Bronchial epithelial cell (primary cell): Measurements from ENCODE around the gene TECPR2. TPM values are rescaled to one million over a fixed set of nuclear protein-coding genes. Genes with fewer than 3 reads are reported as not detected.
"Not testable (repeated sequence)": the region's sequence is repeated elsewhere in the genome, so short reads cannot be mapped to it uniquely, and the experiment has no call there.

Experiments used
- DNase-seq: peaks from one replicate; pipeline ENCODE4 v3.0.0-alpha.2; 2010; ENCODE audit warnings: low read depth
- FAIRE-seq: peaks from 2 replicates; lab custom pipeline; 2011; peaks lifted over from hg19 to GRCh38; lab: Jason Lieb, UNC
- H3K27me3 ChIP-seq: 2 replicates; pipeline ENCODE4 v1.5.1; 2011; ENCODE audit warnings: low read length; ENCODE audit not compliant: control insufficient read depth, insufficient read depth
- H3K36me3 ChIP-seq: 2 replicates; pipeline ENCODE4 v1.5.1; 2011; ENCODE audit warnings: low read length; ENCODE audit not compliant: control insufficient read depth, insufficient read depth
- H3K4me3 ChIP-seq: 2 replicates; pipeline ENCODE4 v1.5.1; 2011; ENCODE audit warnings: mild to moderate bottlenecking, low read depth, low read length, control low read depth
- total RNA-seq: library from RNA; depleted of rRNA; stranded (reverse); fragments of >200 nt; gene quantifications from 2 replicates; pipeline ENCODE4 v1.2.1, GENCODE V29; 2014
- TF ChIP-seq, protein P1 (sequence below): IDR thresholded peaks from 2 replicates; pipeline ENCODE4 v1.5.1; 2011; ENCODE audit warnings: mild to moderate bottlenecking, moderate library complexity, low read length, control low read depth, inconsistent platforms; ENCODE audit not compliant: insufficient read depth, severe bottlenecking

The TECPR2 gene
- total RNA-seq, 1 donor from 2014 or later, result 4.7 TPM

DNA sequence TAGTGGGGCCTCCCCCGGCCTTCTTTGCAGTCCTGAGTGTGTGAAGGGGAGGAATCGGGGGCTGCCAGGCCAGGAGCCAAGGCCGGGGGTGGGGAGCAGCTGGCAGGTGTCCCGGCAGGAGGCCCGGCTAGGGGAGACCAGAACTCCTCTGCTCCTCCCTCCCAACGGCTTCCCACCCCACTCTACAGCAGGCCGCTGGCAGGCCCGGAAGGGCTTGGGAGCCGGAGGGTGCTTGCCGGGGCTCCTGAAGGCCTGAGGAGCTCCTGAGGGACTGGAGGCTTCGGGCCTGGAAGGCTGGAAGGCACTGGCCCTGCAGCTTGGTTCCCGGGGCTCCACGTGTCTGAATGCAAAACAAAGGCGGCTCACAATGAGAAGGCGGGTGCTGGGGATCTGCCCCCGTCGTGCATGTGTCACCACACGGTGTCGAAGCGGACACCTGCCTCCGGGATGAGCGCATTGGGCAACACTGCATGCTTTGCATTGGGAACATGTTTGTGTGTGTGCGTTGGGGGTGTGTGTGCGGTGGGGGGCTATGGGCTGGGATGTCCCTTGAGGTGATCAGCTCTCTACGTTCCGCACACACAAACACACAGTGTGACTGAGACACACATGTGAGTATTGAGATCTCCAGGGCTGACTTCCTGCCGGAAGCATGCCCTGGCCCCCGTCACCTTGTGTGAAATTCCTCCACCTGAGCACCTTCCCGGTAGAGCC lies 177.7 kb downstream of the TECPR2 start:
- Histone ChIP-seq H3K36me3 (no peaks in the 10 kb centered on the region), H3K27me3 (no peaks in the 10 kb centered on the region), H3K4me3 (no peak overlapping the region)
- no peak for DNase-seq
- FAIRE-seq, result no peak
- TF ChIP-seq, protein P1, sequence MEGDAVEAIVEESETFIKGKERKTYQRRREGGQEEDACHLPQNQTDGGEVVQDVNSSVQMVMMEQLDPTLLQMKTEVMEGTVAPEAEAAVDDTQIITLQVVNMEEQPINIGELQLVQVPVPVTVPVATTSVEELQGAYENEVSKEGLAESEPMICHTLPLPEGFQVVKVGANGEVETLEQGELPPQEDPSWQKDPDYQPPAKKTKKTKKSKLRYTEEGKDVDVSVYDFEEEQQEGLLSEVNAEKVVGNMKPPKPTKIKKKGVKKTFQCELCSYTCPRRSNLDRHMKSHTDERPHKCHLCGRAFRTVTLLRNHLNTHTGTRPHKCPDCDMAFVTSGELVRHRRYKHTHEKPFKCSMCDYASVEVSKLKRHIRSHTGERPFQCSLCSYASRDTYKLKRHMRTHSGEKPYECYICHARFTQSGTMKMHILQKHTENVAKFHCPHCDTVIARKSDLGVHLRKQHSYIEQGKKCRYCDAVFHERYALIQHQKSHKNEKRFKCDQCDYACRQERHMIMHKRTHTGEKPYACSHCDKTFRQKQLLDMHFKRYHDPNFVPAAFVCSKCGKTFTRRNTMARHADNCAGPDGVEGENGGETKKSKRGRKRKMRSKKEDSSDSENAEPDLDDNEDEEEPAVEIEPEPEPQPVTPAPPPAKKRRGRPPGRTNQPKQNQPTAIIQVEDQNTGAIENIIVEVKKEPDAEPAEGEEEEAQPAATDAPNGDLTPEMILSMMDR, result no peak

DNA sequence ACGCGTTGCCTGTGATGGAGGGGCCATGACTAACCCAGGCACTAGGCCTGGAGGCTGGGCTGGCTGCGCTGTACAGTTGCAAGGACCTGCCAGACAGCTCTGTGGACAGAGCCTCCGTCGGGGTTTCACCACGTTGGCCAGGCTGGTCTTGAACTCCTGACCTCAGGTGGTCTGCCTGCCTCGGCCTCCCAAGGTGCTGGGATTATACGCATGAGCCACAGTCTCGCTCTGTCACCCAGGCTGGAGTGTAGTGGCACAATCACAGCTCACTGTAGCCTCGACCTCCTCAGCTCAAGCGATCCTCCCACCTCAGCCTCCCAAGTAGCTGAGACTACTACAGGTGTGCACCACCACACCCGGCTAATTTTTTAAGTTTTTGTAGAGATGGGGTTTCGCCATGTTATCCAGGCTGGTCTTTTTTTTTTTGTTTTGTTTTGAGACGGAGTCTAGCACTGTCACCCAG lies 178.3 kb downstream of the TECPR2 start:
- not testable (repeated sequence) for H3K4me3 ChIP-seq, DNase-seq, H3K36me3 ChIP-seq, FAIRE-seq, H3K27me3 ChIP-seq

DNA sequence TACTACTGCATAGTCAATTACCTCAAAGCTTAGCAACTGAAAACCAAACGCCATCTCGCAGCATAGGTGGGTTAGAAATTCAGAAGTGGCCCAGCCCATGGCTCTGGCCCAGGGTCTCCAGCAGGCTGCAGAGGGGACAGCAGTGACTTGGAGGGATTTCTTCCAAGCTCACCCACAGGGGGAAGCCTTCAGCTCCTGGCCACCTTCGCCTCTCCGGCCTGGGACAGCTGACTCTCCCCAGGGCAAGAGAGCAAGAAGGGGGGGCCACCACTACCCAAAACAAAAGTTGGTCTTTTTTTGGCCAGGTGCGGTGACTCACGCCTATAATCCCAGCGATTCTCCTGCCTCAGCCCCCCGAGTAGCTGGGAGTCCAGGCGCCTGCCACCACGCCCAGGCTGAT lies 179.0 kb downstream of the TECPR2 start:
- Histone ChIP-seq H3K4me3 (no peak overlapping the region), H3K27me3 (no peaks in the 10 kb centered on the region), H3K36me3 (no peaks in the 10 kb centered on the region)
- no peak for DNase-seq
- no peak for FAIRE-seq
- TF ChIP-seq, protein P1, result no peak

DNA sequence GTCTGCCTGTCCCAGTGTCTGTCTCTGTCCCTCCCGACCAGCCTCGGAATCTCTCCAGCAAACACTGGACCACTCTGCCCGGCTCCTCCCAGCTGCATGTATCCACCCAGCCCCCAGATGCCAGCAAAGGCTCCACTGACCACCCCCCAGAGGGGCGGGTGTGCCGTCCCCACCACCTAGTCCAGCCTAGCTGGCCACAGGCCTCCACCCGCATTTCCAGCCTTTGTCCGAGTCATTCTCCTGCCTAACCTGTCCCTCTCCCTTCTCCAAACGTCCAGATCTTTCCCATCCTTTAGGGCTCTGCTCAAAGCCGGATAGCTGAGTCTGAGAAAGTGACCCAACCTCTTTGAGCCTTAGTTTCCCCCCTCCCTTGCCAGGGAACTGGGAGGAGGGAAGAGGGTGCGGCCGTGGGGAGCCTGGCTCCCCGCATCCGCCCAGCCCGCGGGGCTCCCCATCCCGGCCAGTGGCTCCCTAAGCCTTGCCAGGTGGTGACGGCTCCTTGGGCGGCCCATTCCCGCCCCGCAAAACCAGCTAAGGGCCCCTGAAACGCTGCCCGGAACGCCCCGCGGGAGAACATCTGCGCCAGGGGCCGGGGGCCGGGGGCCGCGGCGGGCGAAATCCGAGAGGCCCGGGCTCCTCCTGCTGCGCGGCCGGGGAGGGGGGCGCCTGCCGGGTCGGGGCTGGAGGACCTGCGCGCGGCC lies 181.5 kb downstream of the TECPR2 start:
- TF ChIP-seq, protein P1, result no peak
- no peak for DNase-seq
- no peak for FAIRE-seq
- no peaks in the 10 kb centered on the region for H3K36me3 ChIP-seq
- H3K27me3 ChIP-seq, result no peaks in the 10 kb centered on the region
- H3K4me3 ChIP-seq, result no peak overlapping the region

DNA sequence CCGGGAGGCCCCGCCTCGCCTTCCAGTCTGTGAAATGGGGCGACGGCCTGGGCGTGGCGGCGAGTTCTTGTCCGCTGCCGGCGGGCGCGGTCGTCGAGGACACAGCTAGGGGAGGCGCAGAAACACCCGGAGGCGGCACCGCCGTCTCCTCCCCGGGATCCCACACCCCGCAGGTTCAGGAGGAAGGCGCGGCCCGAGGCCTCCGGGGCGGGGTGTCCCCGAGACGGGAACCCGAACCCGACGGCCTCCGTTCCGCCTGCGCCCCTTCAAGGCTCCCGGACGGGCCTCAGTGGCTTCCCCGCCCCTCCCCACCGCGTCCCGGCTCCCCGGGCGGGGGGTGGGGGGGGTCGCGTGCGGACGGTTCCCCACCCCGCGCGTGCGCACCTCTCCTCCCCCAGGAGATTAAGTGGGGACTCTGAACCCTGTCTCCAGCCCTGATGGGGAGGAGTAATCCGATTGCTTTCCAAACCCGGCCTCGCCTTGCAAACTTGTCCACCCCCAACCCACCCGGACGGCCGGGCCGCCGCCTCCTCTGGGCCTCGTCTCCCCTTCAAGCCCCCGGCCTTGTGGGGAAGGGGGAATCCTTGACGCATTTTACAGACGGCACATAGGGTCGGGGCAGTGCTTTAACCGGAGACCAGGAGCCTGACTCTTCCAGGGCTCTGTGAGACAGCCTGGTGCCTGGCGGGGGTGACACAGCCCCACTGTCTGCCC lies 182.2 kb downstream of the TECPR2 start:
- DNase-seq, result no peak

More for the DNA sequence above, 182.2 kb downstream of the TECPR2 start:
- Histone ChIP-seq H3K36me3 (no peaks in the 10 kb centered on the region), H3K4me3 (peak overlapping the region; percentile 10), H3K27me3 (no peaks in the 10 kb centered on the region)
- no peak for FAIRE-seq
- TF ChIP-seq, protein P1, result no peak
